Smooth muscle cell (in vitro differentiated cells): ENCODE data around the gene CLCN5. TPM values are rescaled to one million over a fixed set of nuclear protein-coding genes. Genes with fewer than 3 reads are reported as not detected.

ENCODE experiments used
- DNase-seq: peaks from one replicate; lab custom pipeline; 2025; ENCODE audit not compliant: unreplicated experiment; lab: John Stamatoyannopoulos, UW
- H2AFZ ChIP-seq: fragments of 200-600 bp; sonication (generic); 2 replicates; pipeline ENCODE4 v1.6.0; 2016; ENCODE audit warnings: antibody characterized with exemption, low read depth, mild to moderate bottlenecking
- H3F3A ChIP-seq: fragments of 200-600 bp; sonication (generic); 2 replicates; pipeline ENCODE4 v1.6.0; 2017; ENCODE audit warnings: antibody characterized with exemption, low read depth
- H3K27ac ChIP-seq: fragments of 200-600 bp; sonication (generic); 2 replicates; pipeline ENCODE4 v1.5.1; 2016; ENCODE audit warnings: low read depth, mild to moderate bottlenecking
- H3K27me3 ChIP-seq: fragments of 200-600 bp; sonication (generic); 2 replicates; pipeline ENCODE4 v1.6.1; 2016; ENCODE audit warnings: low read depth, mild to moderate bottlenecking
- H3K36me3 ChIP-seq: fragments of 200-600 bp; sonication (generic); 2 replicates; pipeline ENCODE4 v1.5.1; 2016; ENCODE audit warnings: low read depth
- H3K4me1 ChIP-seq: fragments of 200-600 bp; sonication (generic); 2 replicates; pipeline ENCODE4 v1.5.1; 2016; ENCODE audit warnings: low read depth
- H3K4me2 ChIP-seq: fragments of 200-600 bp; sonication (generic); 2 replicates; pipeline ENCODE4 v1.6.0; 2016; ENCODE audit warnings: mild to moderate bottlenecking
- H3K4me3 ChIP-seq: fragments of 200-600 bp; sonication (generic); 2 replicates; pipeline ENCODE4 v1.5.1; 2016; ENCODE audit warnings: mild to moderate bottlenecking
- H3K79me2 ChIP-seq: fragments of 200-600 bp; sonication (generic); 2 replicates; pipeline ENCODE4 v1.6.0; 2016; ENCODE audit warnings: low read depth, mild to moderate bottlenecking
- H3K9ac ChIP-seq: fragments of 200-600 bp; sonication (generic); 2 replicates; pipeline ENCODE4 v1.6.0; 2016; ENCODE audit warnings: low read depth
- H3K9me3 ChIP-seq: fragments of 200-600 bp; sonication (generic); replicated peaks from 2 replicates; pipeline ENCODE4 v1.5.1; 2016; ENCODE audit warnings: low read depth
- H4K20me1 ChIP-seq: fragments of 200-600 bp; sonication (generic); 2 replicates; pipeline ENCODE4 v1.6.0; 2016; ENCODE audit warnings: low read depth
- whole genome bisulfite sequencing: methylation state at CpG from one replicate; pipeline ENCODE4 v1.1.7; 2016; ENCODE audit warnings: low lambda C conversion rate; 5-methylcytosine and 5-hydroxymethylcytosine counted together
- polyA plus RNA-seq: library from polyadenylated mRNA; unstranded; fragments of >200 nt; fragmentation: Nextera tagmentation; extraction: Ambion mirVana; gene quantifications from 2 replicates; pipeline ENCODE4 v1.2.1, GENCODE V29; 2016
- total RNA-seq: library from RNA; depleted of rRNA; stranded (reverse); fragments of >200 nt; gene quantifications from 2 replicates; pipeline ENCODE4 v1.2.3, GENCODE V29; 2014
- TF ChIP-seq, protein P1 (sequence below): fragments of 200-600 bp; sonication (generic); IDR thresholded peaks from 2 replicates; pipeline ENCODE4 v1.5.1; 2017; ENCODE audit warnings: borderline replicate concordance, mild to moderate bottlenecking, antibody characterized with exemption; ENCODE audit not compliant: insufficient read depth, poor library complexity, severe bottlenecking

The CLCN5 gene
- total and polyA plus RNA-seq, 2 experiments from 2014 or later, result 1.7 to 7.1 TPM

DNA sequence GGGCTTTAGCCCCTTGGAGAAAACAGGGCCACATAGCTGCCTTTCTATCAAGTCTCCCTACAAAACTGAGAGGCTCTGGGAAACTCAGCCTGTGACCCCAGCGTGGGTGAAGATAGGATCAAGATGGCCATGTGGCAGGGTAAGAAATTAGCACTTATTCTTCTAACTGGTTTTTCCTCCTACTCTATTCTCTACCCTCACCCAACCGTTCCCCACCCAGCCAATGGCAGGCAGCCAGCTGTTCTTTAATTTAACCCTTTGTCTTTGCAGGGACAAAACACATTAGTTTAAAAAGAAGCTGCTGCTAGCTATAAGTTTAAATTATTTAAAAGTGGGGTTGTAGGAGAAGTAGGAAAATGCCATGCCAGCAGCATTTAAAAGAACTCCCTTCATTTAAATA lies 2.8 kb downstream of the CLCN5 start:
- Histone ChIP-seq H3K79me2 (no peaks in the 10 kb centered on the region), H3F3A (no peaks in the 10 kb centered on the region), H3K4me3 (no peak overlapping the region), H3K36me3 (no peaks in the 10 kb centered on the region), H3K9me3 (no peaks in the 10 kb centered on the region), H2AFZ (no peak overlapping the region), H4K20me1 (no peaks in the 10 kb centered on the region), H3K9ac (no peak overlapping the region), H3K27me3 (no peaks in the 10 kb centered on the region), H3K4me2 (no peak overlapping the region), H3K4me1 (no peaks in the 10 kb centered on the region), H3K27ac (no peak overlapping the region)
- no peak for DNase-seq
- WGBS, result 24% methylated on average over 2 of the region's 2 CpGs
- TF ChIP-seq, protein P1, sequence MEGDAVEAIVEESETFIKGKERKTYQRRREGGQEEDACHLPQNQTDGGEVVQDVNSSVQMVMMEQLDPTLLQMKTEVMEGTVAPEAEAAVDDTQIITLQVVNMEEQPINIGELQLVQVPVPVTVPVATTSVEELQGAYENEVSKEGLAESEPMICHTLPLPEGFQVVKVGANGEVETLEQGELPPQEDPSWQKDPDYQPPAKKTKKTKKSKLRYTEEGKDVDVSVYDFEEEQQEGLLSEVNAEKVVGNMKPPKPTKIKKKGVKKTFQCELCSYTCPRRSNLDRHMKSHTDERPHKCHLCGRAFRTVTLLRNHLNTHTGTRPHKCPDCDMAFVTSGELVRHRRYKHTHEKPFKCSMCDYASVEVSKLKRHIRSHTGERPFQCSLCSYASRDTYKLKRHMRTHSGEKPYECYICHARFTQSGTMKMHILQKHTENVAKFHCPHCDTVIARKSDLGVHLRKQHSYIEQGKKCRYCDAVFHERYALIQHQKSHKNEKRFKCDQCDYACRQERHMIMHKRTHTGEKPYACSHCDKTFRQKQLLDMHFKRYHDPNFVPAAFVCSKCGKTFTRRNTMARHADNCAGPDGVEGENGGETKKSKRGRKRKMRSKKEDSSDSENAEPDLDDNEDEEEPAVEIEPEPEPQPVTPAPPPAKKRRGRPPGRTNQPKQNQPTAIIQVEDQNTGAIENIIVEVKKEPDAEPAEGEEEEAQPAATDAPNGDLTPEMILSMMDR, result no peak

DNA sequence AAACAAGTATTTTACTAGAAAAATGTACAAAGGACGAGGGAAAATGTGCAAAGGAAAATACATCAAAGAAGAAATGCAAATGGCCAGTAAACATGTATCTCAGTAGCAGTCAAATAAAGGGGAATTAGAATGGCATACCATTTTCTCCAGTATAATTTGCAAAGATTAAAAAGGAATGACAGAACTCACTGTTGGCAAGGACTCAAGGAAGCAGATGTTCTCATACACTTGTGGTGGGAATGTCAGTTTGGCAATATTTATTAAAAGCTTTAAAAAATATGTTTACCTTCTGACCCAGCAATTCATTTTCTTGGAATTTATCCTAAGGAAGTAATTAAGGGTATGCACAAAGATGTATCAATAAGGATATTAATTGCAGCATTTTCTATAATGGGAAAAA lies 7.6 kb downstream of the CLCN5 start:
- 69% methylated on average over 1 of the region's 1 CpG for WGBS
- no peak overlapping the region for H3K4me3 ChIP-seq
- no peaks in the 10 kb centered on the region for H3K79me2 ChIP-seq
- H3K9me3 ChIP-seq, result no peaks in the 10 kb centered on the region
- no peaks in the 10 kb centered on the region for H3F3A ChIP-seq
- H3K9ac ChIP-seq, result no peak overlapping the region
- DNase-seq, result no peak
- no peaks in the 10 kb centered on the region for H3K36me3 ChIP-seq
- no peak overlapping the region for H3K27ac ChIP-seq
- TF ChIP-seq, protein P1, result no peak
- no peaks in the 10 kb centered on the region for H3K4me1 ChIP-seq
- H2AFZ ChIP-seq, result no peak overlapping the region
- no peaks in the 10 kb centered on the region for H3K27me3 ChIP-seq
- H3K4me2 ChIP-seq, result no peak overlapping the region
- H4K20me1 ChIP-seq, result no peaks in the 10 kb centered on the region

DNA sequence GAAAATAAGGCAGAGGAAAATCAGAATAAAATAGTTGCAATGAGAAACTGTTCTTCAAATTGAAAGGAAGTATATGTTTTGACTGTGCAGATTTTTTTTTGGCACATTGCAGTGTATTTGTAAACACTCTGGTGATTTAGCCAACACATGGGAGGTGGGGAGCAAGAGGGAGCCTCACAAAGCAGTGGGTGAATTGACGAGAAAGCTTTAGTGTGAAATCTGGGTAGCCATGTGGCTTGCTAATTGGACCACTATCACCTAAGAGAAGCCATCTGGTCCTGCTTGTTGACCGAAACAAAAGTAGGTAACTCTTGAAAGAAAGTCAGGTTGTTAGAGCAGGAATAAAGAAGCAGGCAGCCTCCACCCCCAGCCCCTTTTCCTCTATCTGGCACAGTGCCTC lies 10.4 kb downstream of the CLCN5 start:
- H3K9me3 ChIP-seq, result no peaks in the 10 kb centered on the region
- H3K36me3 ChIP-seq, result no peaks in the 10 kb centered on the region
- H3K27ac ChIP-seq, result no peak overlapping the region
- no peak overlapping the region for H3K4me2 ChIP-seq
- no peaks in the 10 kb centered on the region for H4K20me1 ChIP-seq
- no peaks in the 10 kb centered on the region for H3F3A ChIP-seq
- H3K9ac ChIP-seq, result no peak overlapping the region
- H2AFZ ChIP-seq, result no peak overlapping the region
- no peak overlapping the region for H3K4me3 ChIP-seq
- H3K4me1 ChIP-seq, result no peaks in the 10 kb centered on the region
- no peaks in the 10 kb centered on the region for H3K27me3 ChIP-seq
- no peak for DNase-seq
- TF ChIP-seq, protein P1, result no peak
- no peaks in the 10 kb centered on the region for H3K79me2 ChIP-seq
- WGBS, result 89% methylated on average over 2 of the region's 2 CpGs

DNA sequence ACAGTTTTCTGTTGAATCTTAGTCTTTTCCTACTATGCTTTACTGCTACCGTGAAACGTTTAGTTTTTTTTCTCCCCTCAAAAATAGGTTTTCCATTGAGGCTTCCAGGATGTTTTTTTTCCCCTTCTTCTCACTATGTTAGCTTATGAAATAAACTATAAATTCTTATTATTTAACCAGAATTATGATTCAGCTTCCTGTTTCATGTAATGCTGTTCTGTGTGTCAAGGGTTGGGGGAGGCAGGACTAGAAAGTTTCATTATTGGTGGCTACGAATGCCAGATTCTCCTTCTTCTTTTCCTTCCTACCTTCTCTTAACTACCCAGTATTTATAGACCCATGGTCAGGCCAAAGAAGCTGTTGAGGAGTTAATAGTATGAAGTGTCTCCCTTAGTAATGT lies 11.8 kb downstream of the CLCN5 start:
- Histone ChIP-seq H3K4me1 (no peaks in the 10 kb centered on the region), H2AFZ (no peak overlapping the region), H3K4me3 (no peak overlapping the region), H3K4me2 (no peak overlapping the region), H3F3A (no peaks in the 10 kb centered on the region), H3K36me3 (no peaks in the 10 kb centered on the region), H3K79me2 (no peaks in the 10 kb centered on the region), H3K9ac (no peak overlapping the region), H3K27ac (no peak overlapping the region), H4K20me1 (no peaks in the 10 kb centered on the region), H3K9me3 (no peaks in the 10 kb centered on the region), H3K27me3 (no peaks in the 10 kb centered on the region)
- WGBS, result 85% methylated on average over 3 of the region's 3 CpGs
- TF ChIP-seq, protein P1, result no peak
- no peak for DNase-seq
